K562 (cell line): ENCODE results near the gene NOS2. TPM values are rescaled to one million over a fixed set of nuclear protein-coding genes. Genes with fewer than 3 reads are reported as not detected.

ENCODE experiments used
- ATAC-seq: fragments of 200-7000 bp; cut with Tn5 transposase; 3 replicates; pipeline ENCODE4 v1.9.1; 2020; ENCODE audit warnings: moderate library complexity
- Bru-seq: library from RNA; stranded (reverse); fragments of 400-500 nt; gene quantifications from one replicate; lab custom pipeline; 2021; lab: Mats Ljungman, UMichigan
- BruChase-seq, 2 experiments: library from RNA; stranded (reverse); fragments of 400-500 nt; gene quantifications; one replicate each; lab custom pipeline; 2021; lab: Mats Ljungman, UMichigan
- BruUV-seq: library from RNA; stranded (reverse); fragments of 400-500 nt; replicated peaks from 2 replicates; lab custom pipeline; 2021; lab: Mats Ljungman, UMichigan
- CTCF ChIA-PET: fragments of 300-600 bp; formaldehyde crosslinking; extraction: SDS; loops from one replicate; lab custom pipeline; 2021; ENCODE audit warnings: low intra/inter-chr PET ratio; lab: Yijun Ruan, JAX
- POLR2A ChIA-PET: fragments of 300-600, 350-650 bp; sonication (Branson Sonifier 250); formaldehyde crosslinking; extraction: SDS; loops from one replicate; lab custom pipeline; 2021; ENCODE audit warnings: antibody characterized with exemption, inconsistent platforms; lab: Yijun Ruan, JAX
- DNase-seq, 4 experiments: peaks; one replicate each; pipeline versions ENCODE4 v3.0.0 to v3.0.0-alpha.2; 2011 to 2018; ENCODE audit warnings: low spot score in 3 of 4, mixed read lengths in 3 of 4; ENCODE audit errors: extremely low read depth in 1 of 4
- FAIRE-seq: peaks from 2 replicates; lab custom pipeline; 2011; peaks lifted over from hg19 to GRCh38; lab: Jason Lieb, UNC
- H2AFZ ChIP-seq: 2 replicates; pipeline ENCODE4 v1.6.0; 2011; ENCODE audit warnings: low read depth, low read length, control low read depth, inconsistent platforms
- H3K27ac ChIP-seq: fragments of 200-600 bp; 3 replicates; pipeline ENCODE4 v1.8.0; 2011; ENCODE audit warnings: low read depth, mild to moderate bottlenecking, control low read depth, inconsistent platforms, low read length, moderate library complexity, mixed read lengths; ENCODE audit errors: extremely low read depth
- H3K27me3 ChIP-seq, 2 experiments: fragments of 300-600 bp in 1 of 2; 2 replicates in 1 of 2; 3 replicates in 1 of 2; pipeline versions ENCODE4 v1.6.0 to v1.8.0; 2011; ENCODE audit warnings: inconsistent platforms in 2 of 2, low read length in 2 of 2, mild to moderate bottlenecking in 1 of 2, mixed read lengths in 1 of 2, moderate library complexity in 1 of 2; ENCODE audit not compliant: control insufficient read depth in 2 of 2, insufficient read depth in 2 of 2
- H3K36me3 ChIP-seq: fragments of 300-600 bp; 3 replicates; pipeline ENCODE4 v1.8.0; 2011; ENCODE audit warnings: mild to moderate bottlenecking, low read length, inconsistent platforms; ENCODE audit not compliant: control insufficient read depth, insufficient read depth
- H3K4me1 ChIP-seq, 2 experiments: fragments of 200-600 bp in 1 of 2; replicated peaks in 1 of 2; 2 replicates in 1 of 2; 3 replicates in 1 of 2; pipeline versions ENCODE4 v1.5.1 to v1.8.0; 2011; ENCODE audit warnings: inconsistent platforms in 2 of 2, low read length in 2 of 2, mild to moderate bottlenecking in 1 of 2, mixed read lengths in 1 of 2, moderate library complexity in 1 of 2; ENCODE audit not compliant: control insufficient read depth in 2 of 2, insufficient read depth in 2 of 2
- H3K4me2 ChIP-seq: 2 replicates; pipeline ENCODE4 v1.6.1; 2011; ENCODE audit warnings: low read length, control low read depth, inconsistent platforms, mixed read lengths; ENCODE audit not compliant: insufficient read depth
- H3K4me3 ChIP-seq: fragments of 200-600 bp; sonication (generic), shearing (Covaris generic); 2 replicates; pipeline ENCODE4 v1.5.1; 2016; ENCODE audit warnings: control low read depth, inconsistent platforms
- H3K79me2 ChIP-seq: fragments of 200-600 bp; 3 replicates; pipeline ENCODE4 v1.8.0; 2011; ENCODE audit warnings: low read length, inconsistent platforms; ENCODE audit not compliant: control insufficient read depth, insufficient read depth
- H3K9ac ChIP-seq, 2 experiments: 2 replicates each; pipeline versions ENCODE4 v1.6.0 to v1.6.1; 2011; ENCODE audit warnings: low read depth in 2 of 2, low read length in 2 of 2, control low read depth in 1 of 2, inconsistent platforms in 1 of 2, mild to moderate bottlenecking in 1 of 2, mixed read lengths in 1 of 2; ENCODE audit not compliant: insufficient read depth in 1 of 2
- H3K9me1 ChIP-seq: one replicate; pipeline ENCODE4 v1.6.0; 2011; ENCODE audit warnings: inconsistent platforms, mild to moderate bottlenecking, low read length, moderate library complexity; ENCODE audit not compliant: control insufficient read depth, insufficient read depth
- H3K9me3 ChIP-seq: replicated peaks from 2 replicates; pipeline ENCODE4 v1.5.1; 2011; ENCODE audit warnings: low read depth, low read length, inconsistent platforms; ENCODE audit not compliant: control insufficient read depth, insufficient read depth
- H4K20me1 ChIP-seq: replicated peaks from 2 replicates; pipeline ENCODE4 v1.6.1; 2011; ENCODE audit warnings: low read length, inconsistent platforms, mixed read lengths; ENCODE audit not compliant: control insufficient read depth, insufficient read depth
- GTF2E2 ChIP-seq: fragments of 200-800 bp; sonication (Bioruptor generic); IDR thresholded peaks from 2 replicates; pipeline ENCODE4 v1.6.1; 2016; ENCODE audit warnings: missing genetic modification characterization, missing compliant biosample characterization
- KDM4B ChIP-seq, 2 experiments: fragments of 450-650 bp in 1 of 2; sonication (generic) in 1 of 2; IDR thresholded peaks; 2 replicates each; pipeline ENCODE4 v1.6.1; 2016 to 2017; ENCODE audit warnings: borderline replicate concordance in 2 of 2, antibody characterized with exemption in 1 of 2, low read depth in 1 of 2, mild to moderate bottlenecking in 1 of 2
- KLF1 ChIP-seq: fragments of 450-650 bp; IDR thresholded peaks from 2 replicates; pipeline ENCODE4 v1.6.1; 2016; ENCODE audit warnings: missing genetic modification characterization, missing compliant biosample characterization
- NFE2L1 ChIP-seq: fragments of 450-650 bp; IDR thresholded peaks from 2 replicates; pipeline ENCODE4 v1.6.1; 2016; ENCODE audit warnings: missing genetic modification characterization, low read depth, mild to moderate bottlenecking, missing compliant biosample characterization, moderate library complexity, borderline replicate concordance
- PHB ChIP-seq: fragments of 250-450 bp; sonication (Bioruptor Pico); IDR thresholded peaks from 2 replicates; pipeline ENCODE4 v1.5.0; 2021
- PTTG1 ChIP-seq: fragments of 450-650 bp; IDR thresholded peaks from 2 replicates; pipeline ENCODE4 v1.6.1; 2016; ENCODE audit warnings: low read depth, mild to moderate bottlenecking, missing genetic modification characterization, missing compliant biosample characterization
- SMAD2 ChIP-seq: fragments of 150-350 bp; IDR thresholded peaks from 2 replicates; pipeline ENCODE4 v1.6.1; 2014; ENCODE audit warnings: low read depth, mild to moderate bottlenecking, low read length
- SMARCE1 ChIP-seq: fragments of 450-650 bp; IDR thresholded peaks from 2 replicates; pipeline ENCODE4 v1.7.1; 2016; ENCODE audit warnings: mild to moderate bottlenecking
- ZFP30 ChIP-seq: fragments of 250-450 bp; sonication (Bioruptor Pico); IDR thresholded peaks from 2 replicates; pipeline ENCODE4 v1.8.0; 2022; ENCODE audit warnings: moderate library complexity, mild to moderate bottlenecking, inconsistent platforms, borderline replicate concordance
- ZNF274 ChIP-seq: IDR thresholded peaks from 2 replicates; pipeline ENCODE4 v1.6.1; 2011; ENCODE audit warnings: low read depth, mild to moderate bottlenecking, low read length, moderate library complexity, borderline replicate concordance
- ZNF584 ChIP-seq: fragments of 200-800 bp; sonication (Bioruptor generic); IDR thresholded peaks from 2 replicates; pipeline ENCODE4 v1.6.1; 2016; ENCODE audit warnings: low read depth, mild to moderate bottlenecking, missing genetic modification characterization, missing compliant biosample characterization
- ZNF668 ChIP-seq: fragments of 250-450 bp; sonication (Bioruptor Pico); IDR thresholded peaks from 2 replicates; pipeline ENCODE4 v1.8.0; 2022; ENCODE audit warnings: mild to moderate bottlenecking, inconsistent platforms
- ZNF79 ChIP-seq: fragments of 250-450 bp; sonication (Bioruptor Pico); IDR thresholded peaks from 2 replicates; pipeline ENCODE4 v1.4.0; 2020; ENCODE audit warnings: low read depth, mild to moderate bottlenecking, moderate library complexity
- WGBS: fragments of 100-300 bp; shearing (Covaris generic); methylation state at CpG from one replicate; pipeline ENCODE4 v1.1.6; 2016; ENCODE audit warnings: low coverage, mixed read lengths; ENCODE audit not compliant: insufficient coverage; ENCODE audit errors: missing lambda C conversion rate; 5-methylcytosine and 5-hydroxymethylcytosine counted together
- in situ Hi-C: fragments of 300-500 bp; cut with MboI; formaldehyde crosslinking; loops from 4 replicates; pipeline ENCODE4 v1.15.0; 2018; ENCODE audit warnings: inconsistent platforms, mixed read lengths
- intact Hi-C: fragments of 100-400 bp; cut with micrococcal nuclease; formaldehyde crosslinking; loops from 2 replicates; pipeline ENCODE4 v1.14.2; 2022
- long read RNA-seq, 3 experiments: library from polyadenylated mRNA in 2 of 3; library from RNA in 1 of 3; unstranded in 2 of 3; stranded (forward) in 1 of 3; transcript quantifications; one replicate each; pipeline ENCODE4 v2.0.0, GENCODE V29; 2019 to 2022
- polyA minus RNA-seq, 3 experiments: library from RNA; depleted of rRNA, polyadenylated mRNA; stranded (reverse); fragments of >200 nt; gene quantifications; 2 replicates each; pipeline ENCODE4 v1.2.3, GENCODE V29; 2011
- polyA plus RNA-seq, 8 experiments: library from polyadenylated mRNA; depleted of rRNA in 4 of 8; stranded (reverse) in 5 of 8; unstranded in 3 of 8; fragments of >200 nt; fragmentation: Nextera tagmentation in 2 of 8; fragmentation: Illumina TruSeq in 1 of 8; extraction: Ambion mirVana in 2 of 8; extraction: Trizol in 1 of 8; gene quantifications; 2 replicates each; pipeline versions ENCODE4 v1.2.1 to v1.2.3, GENCODE V29; 2011 to 2014; ENCODE audit warnings: inconsistent platforms in 1 of 8, missing spikeins in 1 of 8
- total RNA-seq, 7 experiments: library from RNA; depleted of rRNA in 6 of 7; stranded (reverse); fragments of >200 nt in 6 of 7; fragmentation: Illumina TruSeq in 2 of 7; extraction: Trizol in 2 of 7; gene quantifications; 2 replicates each; pipeline versions ENCODE4 v1.2.1 to v1.2.3, GENCODE V29; 2011 to 2021; ENCODE audit warnings: low replicate concordance in 1 of 7
- TF ChIP-seq, protein P1 (sequence below), 2 experiments: fragments of 450-650 bp in 1 of 2; sonication (generic) in 1 of 2; formaldehyde crosslinking in 1 of 2; IDR thresholded peaks in 1 of 2; conservative IDR thresholded peaks in 1 of 2; 2 replicates each; pipeline versions ENCODE4 v1.6.1 to v1.8.1; 2016 to 2023; ENCODE audit warnings: mild to moderate bottlenecking in 2 of 2, moderate library complexity in 2 of 2, inconsistent platforms in 1 of 2, missing genetic modification reagents in 1 of 2
- TF ChIP-seq, protein P2 (sequence below), 2 experiments: fragments of 250-450 bp in 1 of 2; fragments of 450-650 bp in 1 of 2; sonication (Bioruptor Pico) in 1 of 2; IDR thresholded peaks; 2 replicates each; pipeline versions ENCODE4 v1.6.1 to v1.8.0; 2016 to 2021; ENCODE audit warnings: mild to moderate bottlenecking in 2 of 2, moderate library complexity in 2 of 2, missing compliant biosample characterization in 1 of 2, missing genetic modification characterization in 1 of 2
- TF ChIP-seq, protein P3 (sequence below): fragments of 450-650 bp; formaldehyde crosslinking; IDR thresholded peaks from 2 replicates; pipeline ENCODE4 v1.4.0; 2020; ENCODE audit warnings: mild to moderate bottlenecking

The NOS2 gene
- not detected in 2 replicates for total RNA-seq (2011; cell fraction: chromatin; rRNA removed; ENCODE audit: low replicate concordance)
- total RNA-seq (2011; cell fraction: nucleolus; rRNA removed) = not detected in 2 replicates
- total RNA-seq (2011; cell fraction: nucleoplasm; rRNA removed) = not detected in 2 replicates
- not detected in 2 replicates for total RNA-seq (2014; rRNA removed)
- not detected in 2 replicates for total RNA-seq (2014; rRNA removed; fragmentation: Illumina TruSeq; extraction: Trizol)
- not detected in 2 replicates for total RNA-seq (2015; rRNA removed; fragmentation: Illumina TruSeq; extraction: Trizol)
- total RNA-seq (2021) = not detected in 2 replicates
- not detected in 2 replicates for polyA plus RNA-seq (2011; rRNA removed)
- 0.01 TPM in 1 of 2 replicates, not detected in the other for polyA plus RNA-seq (2011; cell fraction: cytosol; rRNA removed)
- polyA plus RNA-seq (2011; cell fraction: nucleus; rRNA removed) = not detected in 2 replicates
- not detected in 2 replicates for polyA plus RNA-seq (2012)
- polyA plus RNA-seq (2014; fragmentation: Illumina TruSeq; extraction: Trizol) = not detected in 2 replicates
- not detected for polyA plus RNA-seq (2014; fragmentation: Nextera tagmentation; extraction: Ambion mirVana)
- polyA plus RNA-seq (2014; rRNA removed) = not detected in 2 replicates
- not detected in 2 replicates for polyA minus RNA-seq (2011; rRNA and poly(A)+ RNA removed)
- not detected in 2 replicates for polyA minus RNA-seq (2011; cell fraction: cytosol; rRNA and poly(A)+ RNA removed)
- not detected in 2 replicates for polyA minus RNA-seq (2011; cell fraction: nucleus; rRNA and poly(A)+ RNA removed)
- Bru-seq, nascent RNA = percentile 1 among the genes with signal in this experiment
- BruChase-seq, experiment 1, labeled RNA remaining after a 2-hour chase = percentile 3 among the genes with signal in this experiment
- BruChase-seq, experiment 2, labeled RNA remaining after a 6-hour chase = not detected
- long read RNA-seq, experiment 1 = 0 reads
- long read RNA-seq, experiment 2 = 0 reads
- long read RNA-seq, experiment 3 = 0 reads

DNA sequence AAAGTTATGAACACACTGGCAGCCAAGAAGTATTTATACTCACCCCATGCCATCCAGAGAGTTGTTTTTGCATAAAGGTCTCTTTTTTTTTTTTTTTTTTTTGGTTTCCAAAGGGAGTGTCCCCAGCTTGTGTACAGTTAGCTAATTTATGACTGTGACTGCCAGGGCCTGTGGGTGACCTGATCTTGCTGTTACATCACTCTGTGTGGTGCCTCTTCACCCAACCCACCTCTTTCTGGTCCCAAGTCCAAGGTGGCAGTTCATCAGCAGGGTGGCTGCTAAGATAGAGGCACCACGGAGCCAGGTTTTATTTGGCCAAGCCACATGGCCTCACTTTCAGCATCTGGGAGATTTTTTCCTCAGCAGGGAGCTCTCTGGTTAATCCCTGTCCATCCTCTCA, at the start of gene NOS2:
Gene NOS2, minus strand, starts transcription at position 8 of the 400 bp plus-strand sequence. CDS start 1,720 bp downstream, outside the sequence.
- WGBS = 17% methylated on average over 1 of the region's 1 CpG
- CTCF ChIA-PET = no interaction called here
- in situ Hi-C loops = loop anchor here (10.0 kb wide), 1 partner anchor 434 kb away; no protein-coding TSS in a partner anchor
- POLR2A ChIA-PET = interaction anchor here (0.6 to 1.5 kb wide), 3 partner anchors 11 to 953 kb away, joined by 4 to 7 read pairs (median 4); no protein-coding TSS in a partner anchor
- no peaks in the 10 kb centered on the region for H3K9me3 ChIP-seq
- no peaks in the 10 kb centered on the region for H3K9me1 ChIP-seq
- H3K4me2 ChIP-seq = no peak within 1 kb of the TSS
- no peaks in the 10 kb centered on the region for H3K36me3 ChIP-seq
- H4K20me1 ChIP-seq = no peaks in the 10 kb centered on the region; the same call in 1 of the 2 replicates
- DNase-seq = no peak
- no peaks in the 10 kb centered on the region for H3K79me2 ChIP-seq
- FAIRE-seq = no peak
- no peak within 1 kb of the TSS for H3K4me3 ChIP-seq
- H3K27me3 ChIP-seq = peaks cover 11 to 46% of the 10 kb centered on the region in 2 experiments
- no peak within 1 kb of the TSS for H3K27ac ChIP-seq
- ATAC-seq = no peak
- H3K4me1 ChIP-seq = no peaks in the 10 kb centered on the region; a peak in 1 of 5 replicates
- no TSS peak for BruUV-seq
- intact Hi-C loops = loop anchor here (10.0 kb wide), 1 partner anchor 334 kb away; no protein-coding TSS in a partner anchor
- peak within 1 kb of the TSS in 1 of 2 experiments; percentile 4; a peak in 1 of 4 replicates for H3K9ac ChIP-seq
- no peak within 1 kb of the TSS for H2AFZ ChIP-seq
- TF ChIP-seq ZFP30 (CRISPR knock-in tag) (no peak), ZNF584 (CRISPR knock-in tag) (no peak), ZNF668 (no peak), NFE2L1 (tag) (no peak), SMAD2 (no peak), ZNF274 (no peak), ZNF79 (CRISPR knock-in tag) (no peak), PHB (no peak), GTF2E2 (no peak), SMARCE1 (no peak), PTTG1 (tag) (no peak), KDM4B (IDR thresholded peaks at IDR 0.05; ENCODE audit: borderline replicate concordance in 2 of 2, low read depth in 1 of 2) (no peak), KLF1 (no peak)
- TF ChIP-seq, protein P1, sequence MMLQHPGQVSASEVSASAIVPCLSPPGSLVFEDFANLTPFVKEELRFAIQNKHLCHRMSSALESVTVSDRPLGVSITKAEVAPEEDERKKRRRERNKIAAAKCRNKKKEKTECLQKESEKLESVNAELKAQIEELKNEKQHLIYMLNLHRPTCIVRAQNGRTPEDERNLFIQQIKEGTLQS (IDR thresholded peaks at IDR 0.05) = no peak
- TF ChIP-seq, protein P1 (CRISPR knock-in tag; conservative IDR thresholded peaks at IDR 0.05) = no peak
- TF ChIP-seq, protein P2, sequence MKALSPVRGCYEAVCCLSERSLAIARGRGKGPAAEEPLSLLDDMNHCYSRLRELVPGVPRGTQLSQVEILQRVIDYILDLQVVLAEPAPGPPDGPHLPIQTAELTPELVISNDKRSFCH (CRISPR knock-in tag; IDR thresholded peaks at IDR 0.05) = no peak
- TF ChIP-seq, protein P2 (tag; IDR thresholded peaks at IDR 0.05) = no peak
- TF ChIP-seq, protein P3, sequence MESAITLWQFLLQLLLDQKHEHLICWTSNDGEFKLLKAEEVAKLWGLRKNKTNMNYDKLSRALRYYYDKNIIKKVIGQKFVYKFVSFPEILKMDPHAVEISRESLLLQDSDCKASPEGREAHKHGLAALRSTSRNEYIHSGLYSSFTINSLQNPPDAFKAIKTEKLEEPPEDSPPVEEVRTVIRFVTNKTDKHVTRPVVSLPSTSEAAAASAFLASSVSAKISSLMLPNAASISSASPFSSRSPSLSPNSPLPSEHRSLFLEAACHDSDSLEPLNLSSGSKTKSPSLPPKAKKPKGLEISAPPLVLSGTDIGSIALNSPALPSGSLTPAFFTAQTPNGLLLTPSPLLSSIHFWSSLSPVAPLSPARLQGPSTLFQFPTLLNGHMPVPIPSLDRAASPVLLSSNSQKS = no peak
